ENCODE data around the gene VDR.

The VDR gene

GRCh38 chr12:47900131-47901062 lies 4.4 kb downstream of the VDR start:
- Histone ChIP-seq H3K4me2 (ENCODE audit: low read length) (no peak overlapping the region), H3K9ac (ENCODE audit: low read length) (no peak overlapping the region), H3K9me3 (ENCODE audit: insufficient read depth, low read length) (no peaks in the 10 kb centered on the region), H4K20me1 (ENCODE audit: insufficient read depth, low read length) (no peaks in the 10 kb centered on the region), H2AFZ (ENCODE audit: low read depth, low read length) (0 out of 2 replicates have a peak overlapping the region, but pooled peaks have one; percentile 17), H3K36me3 (replicated peaks; ENCODE audit: low read depth, low read length) (no peaks in the 10 kb centered on the region), H3K27me3 (ENCODE audit: low read depth, low read length) (peaks cover 4% of the 10 kb centered on the region; the same call in 1 of the 2 replicates), H3K4me1 (ENCODE audit: low read length) (peaks cover 25% of the 10 kb centered on the region), H3K27ac (ENCODE audit: low read length) (no peak overlapping the region), H3K4me3 (ENCODE audit: low read length) (no peak overlapping the region), H3K79me2 (ENCODE audit: low read length) (no peaks in the 10 kb centered on the region)
- TF ChIP-seq EZH2phosphoT487 (IDR thresholded peaks at IDR 0.05; ENCODE audit: low read depth) (no peak), CTCF (IDR thresholded peaks at IDR 0.05; ENCODE audit: low read depth, low read length) (peak; percentile 47)

GRCh38 chr12:47899466-47899865 lies 5.3 kb downstream of the VDR start:
- no peak for TF ChIP-seq EZH2phosphoT487 (IDR thresholded peaks at IDR 0.05; ENCODE audit: low read depth)
- no peak for TF ChIP-seq CTCF (IDR thresholded peaks at IDR 0.05; ENCODE audit: low read depth, low read length)
- Histone ChIP-seq H3K4me2 (ENCODE audit: low read length) (no peak overlapping the region), H2AFZ (ENCODE audit: low read depth, low read length) (no peak overlapping the region), H3K27ac (ENCODE audit: low read length) (no peak overlapping the region), H3K4me3 (ENCODE audit: low read length) (no peak overlapping the region), H3K36me3 (replicated peaks; ENCODE audit: low read depth, low read length) (no peaks in the 10 kb centered on the region), H3K9me3 (ENCODE audit: insufficient read depth, low read length) (no peaks in the 10 kb centered on the region), H3K9ac (ENCODE audit: low read length) (no peak overlapping the region), H3K27me3 (ENCODE audit: low read depth, low read length) (0 out of 2 replicates have a peak, but pooled peaks cover 2% of the 10 kb centered on the region), H3K79me2 (ENCODE audit: low read length) (no peaks in the 10 kb centered on the region), H3K4me1 (ENCODE audit: low read length) (peaks cover 25% of the 10 kb centered on the region), H4K20me1 (ENCODE audit: insufficient read depth, low read length) (no peaks in the 10 kb centered on the region)

GRCh38 chr12:47896633-47897032 lies 8.2 kb downstream of the VDR start:
- no peaks in the 10 kb centered on the region for H3K79me2 ChIP-seq (ENCODE audit: low read length)
- H3K4me2 ChIP-seq (ENCODE audit: low read length): no peak overlapping the region
- H3K9me3 ChIP-seq (ENCODE audit: insufficient read depth, low read length): no peaks in the 10 kb centered on the region
- H3K36me3 ChIP-seq (replicated peaks; ENCODE audit: low read depth, low read length): no peaks in the 10 kb centered on the region
- no peak overlapping the region for H2AFZ ChIP-seq (ENCODE audit: low read depth, low read length)
- H3K9ac ChIP-seq (ENCODE audit: low read length): no peak overlapping the region
- H3K4me3 ChIP-seq (ENCODE audit: low read length): no peak overlapping the region
- H3K4me1 ChIP-seq (ENCODE audit: low read length): peaks cover 9% of the 10 kb centered on the region
- H3K27ac ChIP-seq (ENCODE audit: low read length): no peak overlapping the region
- 0 out of 2 replicates have a peak, but pooled peaks cover 2% of the 10 kb centered on the region for H3K27me3 ChIP-seq (ENCODE audit: low read depth, low read length)
- TF ChIP-seq EZH2phosphoT487 (IDR thresholded peaks at IDR 0.05; ENCODE audit: low read depth) (no peak), CTCF (IDR thresholded peaks at IDR 0.05; ENCODE audit: low read depth, low read length) (no peak)
- no peaks in the 10 kb centered on the region for H4K20me1 ChIP-seq (ENCODE audit: insufficient read depth, low read length)

GRCh38 chr12:47896022-47896421 lies 8.8 kb downstream of the VDR start:
- Histone ChIP-seq H3K27me3 (ENCODE audit: low read depth, low read length) (0 out of 2 replicates have a peak, but pooled peaks cover 2% of the 10 kb centered on the region), H3K4me2 (ENCODE audit: low read length) (no peak overlapping the region), H3K9me3 (ENCODE audit: insufficient read depth, low read length) (no peaks in the 10 kb centered on the region), H3K79me2 (ENCODE audit: low read length) (no peaks in the 10 kb centered on the region), H3K9ac (ENCODE audit: low read length) (no peak overlapping the region), H3K4me3 (ENCODE audit: low read length) (no peak overlapping the region), H3K4me1 (ENCODE audit: low read length) (peaks cover 9% of the 10 kb centered on the region), H2AFZ (ENCODE audit: low read depth, low read length) (no peak overlapping the region), H3K27ac (ENCODE audit: low read length) (no peak overlapping the region), H4K20me1 (ENCODE audit: insufficient read depth, low read length) (no peaks in the 10 kb centered on the region), H3K36me3 (replicated peaks; ENCODE audit: low read depth, low read length) (no peaks in the 10 kb centered on the region)
- TF ChIP-seq CTCF (IDR thresholded peaks at IDR 0.05; ENCODE audit: low read depth, low read length) (no peak), EZH2phosphoT487 (IDR thresholded peaks at IDR 0.05; ENCODE audit: low read depth) (no peak)
